Endodermal cell (in vitro differentiated cells): ENCODE measurements around the gene NELFCD. TPM values are rescaled to one million over a fixed set of nuclear protein-coding genes. Genes with fewer than 3 reads are reported as not detected.

Experiments
- DNase-seq: peaks from one replicate; pipeline ENCODE4 v3.0.0-alpha.2; 2017
- H3K27ac ChIP-seq: 2 replicates; pipeline ENCODE4 v1.5.1; 2013; ENCODE audit warnings: mild to moderate bottlenecking, low read depth, low read length, moderate library complexity
- H3K27me3 ChIP-seq: 2 replicates; pipeline ENCODE4 v1.6.1; 2013; ENCODE audit warnings: mild to moderate bottlenecking, low read length, moderate library complexity; ENCODE audit not compliant: insufficient read depth, control insufficient read depth, poor library complexity, severe bottlenecking
- H3K36me3 ChIP-seq: 2 replicates; pipeline ENCODE4 v1.7.0; 2013; ENCODE audit warnings: mild to moderate bottlenecking, low read length, moderate library complexity; ENCODE audit not compliant: control insufficient read depth, insufficient read depth
- H3K4me1 ChIP-seq: one replicate; pipeline ENCODE4 v1.7.0; 2013; ENCODE audit warnings: low read length; ENCODE audit not compliant: control insufficient read depth, insufficient read depth
- H3K4me3 ChIP-seq: 2 replicates; pipeline ENCODE4 v1.5.1; 2013; ENCODE audit warnings: mild to moderate bottlenecking, low read length, moderate library complexity
- H3K9ac ChIP-seq: 2 replicates; pipeline ENCODE4 v1.6.1; 2013; ENCODE audit warnings: mild to moderate bottlenecking, low read length, moderate library complexity; ENCODE audit not compliant: poor library complexity, severe bottlenecking; ENCODE audit errors: extremely low read depth
- H3K9me3 ChIP-seq: 2 replicates; pipeline ENCODE4 v1.6.1; 2013; ENCODE audit warnings: mild to moderate bottlenecking, low read length, moderate library complexity; ENCODE audit not compliant: control insufficient read depth
- H3K27ac Mint-ChIP-seq: 2 replicates; pipeline ENCODE4 v1.8.0; 2020; ENCODE audit warnings: mixed read lengths
- H3K27me3 Mint-ChIP-seq: 2 replicates; pipeline ENCODE4 v1.8.0; 2021; ENCODE audit warnings: mild to moderate bottlenecking, mixed read lengths; ENCODE audit not compliant: insufficient read depth
- H3K36me3 Mint-ChIP-seq: 2 replicates; pipeline ENCODE4 v1.8.0; 2020; ENCODE audit warnings: low read depth, mixed read lengths
- H3K4me1 Mint-ChIP-seq: 2 replicates; pipeline ENCODE4 v1.8.0; 2020; ENCODE audit warnings: mixed read lengths
- H3K4me3 Mint-ChIP-seq: 2 replicates; pipeline ENCODE4 v1.8.0; 2020; ENCODE audit warnings: mild to moderate bottlenecking, moderate library complexity, mixed read lengths
- H3K9me3 Mint-ChIP-seq: 2 replicates; pipeline ENCODE4 v1.8.0; 2020; ENCODE audit warnings: mild to moderate bottlenecking, mixed read lengths
- WGBS, 2 experiments: methylation state at CpG; one replicate each; pipeline versions ENCODE4 v1.1.5 to v1.1.7; 2013; ENCODE audit warnings: missing lambda C conversion rate in 2 of 2, mixed read lengths in 1 of 2; ENCODE audit not compliant: insufficient coverage in 1 of 2, insufficient read length in 1 of 2; 5-methylcytosine and 5-hydroxymethylcytosine counted together
- long read RNA-seq, 4 experiments: library from polyadenylated mRNA in 2 of 4; library from RNA in 1 of 4; library from capped mRNA in 1 of 4; stranded (forward) in 3 of 4; unstranded in 1 of 4; transcript quantifications; one replicate each; pipeline ENCODE4 v2.0.0, GENCODE V29; 2020 to 2021; ENCODE audit warnings: inconsistent platforms in 1 of 4
- polyA plus RNA-seq, 2 experiments: library from polyadenylated mRNA; stranded (reverse); fragments of 50-300 nt; gene quantifications; one replicate each; pipeline ENCODE4 v1.2.3, GENCODE V29; 2013
- total RNA-seq, 2 donors: library from RNA; stranded (reverse); fragmentation: NEBNext Ultra II Directional in 1 of 2; extraction: Animal tissue kit (Norgen Biotek cat#: 25700) in 1 of 2; gene quantifications; 2 replicates in 1 of 2; 3 replicates in 1 of 2; pipeline ENCODE4 v1.2.1, GENCODE V29; 2021
- TF ChIP-seq, protein P1 (sequence below): fragments of 200-600 bp; sonication (generic); conservative IDR thresholded peaks from 2 replicates; pipeline ENCODE4 v1.5.0; 2021; ENCODE audit warnings: antibody characterized with exemption, mild to moderate bottlenecking

The NELFCD gene, protein sequence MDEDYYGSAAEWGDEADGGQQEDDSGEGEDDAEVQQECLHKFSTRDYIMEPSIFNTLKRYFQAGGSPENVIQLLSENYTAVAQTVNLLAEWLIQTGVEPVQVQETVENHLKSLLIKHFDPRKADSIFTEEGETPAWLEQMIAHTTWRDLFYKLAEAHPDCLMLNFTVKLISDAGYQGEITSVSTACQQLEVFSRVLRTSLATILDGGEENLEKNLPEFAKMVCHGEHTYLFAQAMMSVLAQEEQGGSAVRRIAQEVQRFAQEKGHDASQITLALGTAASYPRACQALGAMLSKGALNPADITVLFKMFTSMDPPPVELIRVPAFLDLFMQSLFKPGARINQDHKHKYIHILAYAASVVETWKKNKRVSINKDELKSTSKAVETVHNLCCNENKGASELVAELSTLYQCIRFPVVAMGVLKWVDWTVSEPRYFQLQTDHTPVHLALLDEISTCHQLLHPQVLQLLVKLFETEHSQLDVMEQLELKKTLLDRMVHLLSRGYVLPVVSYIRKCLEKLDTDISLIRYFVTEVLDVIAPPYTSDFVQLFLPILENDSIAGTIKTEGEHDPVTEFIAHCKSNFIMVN
- 10 to 100 TPM; 66.6 to 72.5 TPM for total RNA-seq
- 126 TPM for polyA plus RNA-seq (2013, experiment 1 of 2)
- 112 TPM for polyA plus RNA-seq (2013, experiment 2 of 2)
- long read RNA-seq, experiment 1, transcript NELFCD-213 (15 exons, 2,305 nt), result major isoform, 8 of 24 reads
- long read RNA-seq, experiment 1, partial matches to known transcripts, result 9 of 24 reads
- long read RNA-seq, experiment 1, other reads (novel, unspliced or antisense), result 7 of 24 reads
- long read RNA-seq, experiment 2, transcript NELFCD-213 (15 exons, 2,305 nt), result major isoform, 56 of 97 reads
- long read RNA-seq, experiment 2, partial matches to known transcripts, result 9 of 97 reads
- long read RNA-seq, experiment 2, other reads (novel, unspliced or antisense), result 29 of 97 reads
- long read RNA-seq, experiment 3, transcript NELFCD-201 (16 exons, 2,137 nt), result minor isoform, 6 of 440 reads
- long read RNA-seq, experiment 3, transcript NELFCD-213 (15 exons, 2,305 nt), result major isoform, 309 of 440 reads
- long read RNA-seq, experiment 3, partial matches to known transcripts, result 13 of 440 reads
- long read RNA-seq, experiment 3, other reads (novel, unspliced or antisense), result 109 of 440 reads
- long read RNA-seq, experiment 4, transcript NELFCD-213 (15 exons, 2,305 nt), result major isoform, 27 of 68 reads
- long read RNA-seq, experiment 4, partial matches to known transcripts, result 26 of 68 reads
- long read RNA-seq, experiment 4, other reads (novel, unspliced or antisense), result 12 of 68 reads

GRCh38 chr20:58980711-58981627, at the start of gene NELFCD:
TSS of gene NELFCD (plus strand) at chr20:58981256. CDS start at chr20:58981310, 54 bp downstream.
- TF ChIP-seq, protein P1, sequence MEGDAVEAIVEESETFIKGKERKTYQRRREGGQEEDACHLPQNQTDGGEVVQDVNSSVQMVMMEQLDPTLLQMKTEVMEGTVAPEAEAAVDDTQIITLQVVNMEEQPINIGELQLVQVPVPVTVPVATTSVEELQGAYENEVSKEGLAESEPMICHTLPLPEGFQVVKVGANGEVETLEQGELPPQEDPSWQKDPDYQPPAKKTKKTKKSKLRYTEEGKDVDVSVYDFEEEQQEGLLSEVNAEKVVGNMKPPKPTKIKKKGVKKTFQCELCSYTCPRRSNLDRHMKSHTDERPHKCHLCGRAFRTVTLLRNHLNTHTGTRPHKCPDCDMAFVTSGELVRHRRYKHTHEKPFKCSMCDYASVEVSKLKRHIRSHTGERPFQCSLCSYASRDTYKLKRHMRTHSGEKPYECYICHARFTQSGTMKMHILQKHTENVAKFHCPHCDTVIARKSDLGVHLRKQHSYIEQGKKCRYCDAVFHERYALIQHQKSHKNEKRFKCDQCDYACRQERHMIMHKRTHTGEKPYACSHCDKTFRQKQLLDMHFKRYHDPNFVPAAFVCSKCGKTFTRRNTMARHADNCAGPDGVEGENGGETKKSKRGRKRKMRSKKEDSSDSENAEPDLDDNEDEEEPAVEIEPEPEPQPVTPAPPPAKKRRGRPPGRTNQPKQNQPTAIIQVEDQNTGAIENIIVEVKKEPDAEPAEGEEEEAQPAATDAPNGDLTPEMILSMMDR, result no peak
- Mint-ChIP-seq H3K9me3 (peaks cover 3% of the 10 kb centered on the region), H3K4me1 (peaks cover 32% of the 10 kb centered on the region), H3K27ac (peak within 1 kb of the TSS; percentile 92), H3K4me3 (peak within 1 kb of the TSS; percentile 79), H3K36me3 (peaks cover 9% of the 10 kb centered on the region), H3K27me3 (no peaks in the 10 kb centered on the region)
- no peaks in the 10 kb centered on the region for H3K27me3 ChIP-seq
- peak within 1 kb of the TSS; percentile 98 for H3K4me3 ChIP-seq
- 11 to 52% methylated on average over 18 to 107 of the region's 109 CpGs for WGBS, 2 experiments
- H3K27ac ChIP-seq, result peak within 1 kb of the TSS; percentile 57
- H3K9me3 ChIP-seq, result peaks cover 4% of the 10 kb centered on the region
- no peaks in the 10 kb centered on the region for H3K4me1 ChIP-seq
- peak within 1 kb of the TSS; percentile 75 for H3K9ac ChIP-seq
- peaks cover 9% of the 10 kb centered on the region for H3K36me3 ChIP-seq
- DNase-seq, result peak; percentile 96

DNA sequence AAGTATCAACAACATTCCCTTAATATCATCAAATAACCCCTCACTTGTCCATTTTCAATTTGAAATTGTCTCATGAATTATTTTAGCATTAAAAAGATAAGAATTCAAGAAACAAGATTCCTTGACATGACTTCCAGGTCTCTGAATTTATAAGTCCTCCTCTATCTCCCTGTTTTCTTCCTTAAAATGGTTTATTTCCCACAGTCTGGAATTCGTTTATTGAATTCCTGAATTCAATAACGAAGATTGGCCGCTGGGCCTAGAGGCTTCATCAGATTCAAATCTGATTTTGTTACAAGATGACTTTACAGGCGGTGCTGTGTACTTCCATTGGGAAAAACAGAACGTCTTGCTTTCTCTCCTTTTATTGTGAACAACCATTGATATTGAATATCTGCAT, 48.9 kb upstream of the NELFCD start:
- H3K27ac Mint-ChIP-seq, result no peak overlapping the region
- Histone ChIP-seq H3K4me3 (no peak overlapping the region), H3K27me3 (no peaks in the 10 kb centered on the region), H3K4me1 (no peaks in the 10 kb centered on the region), H3K9me3 (peaks cover 6% of the 10 kb centered on the region), H3K27ac (no peak overlapping the region), H3K36me3 (no peaks in the 10 kb centered on the region), H3K9ac (no peak overlapping the region)
- H3K9me3 Mint-ChIP-seq, result peaks cover 7% of the 10 kb centered on the region
- peaks cover 2% of the 10 kb centered on the region for H3K27me3 Mint-ChIP-seq
- H3K36me3 Mint-ChIP-seq, result no peaks in the 10 kb centered on the region
- DNase-seq, result no peak
- 90 to 93% methylated on average over 5 of the region's 5 CpGs for WGBS, 2 experiments
- H3K4me1 Mint-ChIP-seq, result peaks cover 5% of the 10 kb centered on the region
- TF ChIP-seq, protein P1, result no peak
- no peak overlapping the region for H3K4me3 Mint-ChIP-seq
